GM18502 (cell line): Measurements from ENCODE around the gene NOPCHAP1.

ENCODE experiments used
- ATAC-seq: cut with Tn5 transposase; IDR thresholded peaks from one replicate; pipeline ENCODE4 v1.9.1; 2021; ENCODE audit warnings: mild to moderate bottlenecking; ENCODE audit not compliant: unreplicated experiment, poor library complexity

NOPCHAP1 gene

GRCh38 chr12:105015543-105015942 is 29.4 kb downstream of the NOPCHAP1 start:
- ATAC-seq: no peak

DNA sequence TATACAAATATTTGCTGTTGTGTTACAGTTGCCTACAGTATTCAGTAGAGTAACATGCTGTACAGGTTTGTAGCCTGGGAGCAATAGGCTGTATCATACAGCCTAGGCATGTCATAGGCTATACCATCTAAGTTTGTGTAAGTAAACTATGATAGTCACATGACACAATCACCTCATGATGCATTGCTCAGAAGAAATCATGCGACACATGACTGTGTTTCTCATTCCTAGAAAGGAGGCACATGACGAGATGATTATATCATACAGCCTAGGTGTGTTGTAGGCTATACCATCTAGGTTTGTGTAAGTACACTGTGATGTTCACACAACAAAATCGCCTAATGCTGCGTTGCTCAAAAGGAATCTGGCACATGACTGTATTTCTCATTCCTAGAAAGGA is 31.9 kb downstream of the NOPCHAP1 start:
- ATAC-seq: no peak

GRCh38 chr12:105018776-105019175 is 32.7 kb downstream of the NOPCHAP1 start:
- ATAC-seq: no peak

DNA sequence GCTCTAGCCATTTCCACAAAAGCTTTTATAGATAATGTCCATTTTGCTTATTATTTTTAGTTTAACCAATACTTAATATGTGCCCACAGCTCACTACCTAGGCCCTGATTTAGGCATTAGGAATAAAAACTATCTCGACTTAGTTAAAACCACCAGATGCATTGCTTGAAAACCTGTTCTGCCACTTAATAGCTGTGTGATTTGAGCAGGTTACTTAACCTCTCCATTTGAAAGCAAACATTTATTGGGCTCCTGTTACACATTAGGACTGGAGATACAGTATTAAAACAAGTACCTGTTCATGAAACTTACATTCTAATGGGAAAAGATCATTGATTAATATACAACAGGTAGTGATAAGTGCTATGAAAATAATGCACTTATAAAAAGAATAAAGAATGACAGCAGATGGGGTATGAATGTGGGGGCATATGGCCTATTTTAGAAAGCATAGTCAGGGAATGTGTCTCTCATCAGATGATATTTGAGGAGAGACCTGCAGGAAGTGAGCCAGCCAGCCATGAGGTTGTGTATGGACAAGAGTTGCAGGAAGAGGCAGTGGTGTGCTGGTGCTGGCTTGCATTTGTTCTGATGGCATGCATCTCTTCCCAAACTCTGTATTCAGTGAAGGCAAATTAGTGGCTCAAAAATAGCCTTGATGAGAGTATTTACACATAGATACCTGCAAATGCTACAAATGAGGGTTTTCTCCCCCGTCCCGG is 34.3 kb downstream of the NOPCHAP1 start:
- no peak for ATAC-seq

DNA sequence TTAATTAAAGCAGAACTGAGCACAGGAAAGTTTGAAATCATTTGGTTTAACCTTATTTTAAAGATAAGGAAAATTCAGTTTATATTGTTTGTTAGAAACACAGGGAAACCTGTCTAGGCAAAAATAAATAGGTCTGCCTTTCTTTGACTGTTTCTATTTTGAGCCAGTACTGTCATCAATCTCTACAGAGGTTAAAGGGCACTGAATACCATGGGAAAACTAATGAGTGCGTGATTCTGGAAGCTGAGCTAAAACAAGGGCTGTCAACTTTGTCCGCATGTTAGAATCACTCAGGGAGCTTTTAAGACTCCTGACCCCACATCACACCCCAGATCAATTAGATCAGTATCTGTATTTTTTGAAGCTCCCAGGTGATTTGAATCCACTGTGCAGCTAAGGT is 38.8 kb downstream of the NOPCHAP1 start:
- no peak for ATAC-seq

DNA sequence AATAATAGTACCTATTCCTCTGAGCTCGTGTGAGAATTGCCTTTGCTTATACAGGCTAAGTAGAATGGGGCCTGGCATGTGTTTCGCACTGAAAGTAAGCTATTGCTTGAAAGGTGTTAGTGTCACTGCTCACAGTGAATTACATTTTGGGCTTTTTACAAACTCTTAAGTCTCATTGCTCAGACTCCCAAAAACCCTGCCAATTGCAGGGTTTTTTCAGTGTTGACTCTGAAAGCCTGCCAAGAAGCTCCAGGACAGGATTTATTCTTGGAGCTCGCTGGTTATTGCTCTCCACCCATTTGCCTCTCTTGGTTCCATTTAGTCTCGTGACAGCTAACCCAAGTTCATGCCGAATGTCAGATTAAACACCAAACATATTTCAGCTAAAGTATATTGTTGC is 39.8 kb downstream of the NOPCHAP1 start:
- ATAC-seq: no peak

DNA sequence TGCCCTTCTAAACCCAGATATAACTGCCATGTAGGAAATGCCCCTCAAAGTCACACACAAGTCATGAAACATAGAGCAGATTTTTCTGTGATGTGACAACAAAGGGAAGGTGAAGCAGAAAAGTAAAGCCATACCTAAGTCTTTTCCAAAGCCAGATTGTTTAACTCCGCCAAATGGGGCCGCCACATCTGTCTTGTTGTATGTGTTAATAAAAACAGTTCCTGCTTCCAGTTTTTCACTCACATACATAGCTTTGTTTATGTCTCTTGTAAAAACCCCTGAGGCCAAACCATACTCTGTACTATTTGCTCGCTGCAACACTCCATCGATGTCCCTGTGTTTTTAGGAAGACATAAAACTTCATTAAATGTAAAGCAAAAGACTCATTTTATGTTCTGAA is 40.3 kb downstream of the NOPCHAP1 start:
- no peak for ATAC-seq

DNA sequence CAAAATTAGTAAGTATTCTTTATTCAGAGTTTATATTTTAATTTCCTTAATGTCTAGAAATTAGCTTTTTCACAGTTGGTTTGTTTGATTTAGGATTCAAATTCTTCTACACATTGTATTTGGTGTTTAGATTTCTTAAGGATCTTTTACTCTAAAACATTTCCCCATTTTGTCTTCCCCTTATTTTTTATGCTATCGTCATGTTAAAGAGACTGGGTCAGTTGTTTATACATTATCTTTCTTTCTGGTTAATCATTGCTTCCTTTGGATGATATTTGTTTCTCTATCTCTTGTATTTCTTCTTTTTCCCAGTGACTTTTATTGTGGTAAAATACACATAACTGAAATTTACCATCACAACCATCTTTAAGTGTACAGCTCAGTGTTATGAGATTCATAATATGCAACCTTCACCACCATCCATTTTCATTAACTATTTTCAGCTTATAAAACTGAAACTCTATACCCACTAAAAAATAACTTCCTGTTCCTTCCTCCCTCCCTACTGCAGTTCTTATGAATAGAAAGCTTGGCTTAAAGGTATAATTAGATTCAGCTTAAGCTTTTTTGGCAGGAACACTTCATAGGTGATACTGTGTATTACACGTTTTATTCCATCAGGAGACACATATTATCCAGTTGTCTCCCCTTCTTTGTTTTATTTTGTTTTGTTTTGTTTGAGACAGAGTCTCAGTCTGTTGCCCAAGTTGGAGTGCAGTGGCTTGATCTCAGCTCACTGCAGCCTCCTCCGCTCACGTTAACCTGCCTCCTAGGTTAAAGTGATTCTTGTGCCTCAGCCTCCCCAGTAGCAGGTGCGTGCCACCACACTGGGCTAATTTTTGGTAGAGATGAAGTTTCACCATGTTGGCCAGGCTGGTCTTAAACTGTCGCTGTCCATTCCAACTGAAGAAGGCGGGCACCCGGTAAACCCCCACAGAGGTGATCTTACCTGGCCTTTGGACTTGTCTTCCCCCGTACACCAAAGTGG is 45.0 kb downstream of the NOPCHAP1 start:
- ATAC-seq: peak; percentile 92

GRCh38 chr12:105032703-105033357 is 46.7 kb downstream of the NOPCHAP1 start:
- no peak for ATAC-seq

GRCh38 chr12:105033851-105034250 is 47.7 kb downstream of the NOPCHAP1 start:
- no peak for ATAC-seq
